Measurements from ENCODE around the gene SREBF1. TPM values are rescaled to one million over a fixed set of nuclear protein-coding genes. Genes with fewer than 3 reads are reported as not detected.

SREBF1 gene
- total and polyA plus RNA-seq, 2 of the 8 experiments (the other 6 are each of a cell fraction or from before 2014, with no cell fraction given) = 28.6 to 70.8 TPM

- Histone ChIP-seq H2BK20ac (ENCODE audit: low read length) (no peak overlapping the region), H2AK5ac (ENCODE audit: low read depth, low read length) (no peak overlapping the region), H4K91ac (replicated peaks; ENCODE audit: insufficient read length, low read length) (no peak overlapping the region), H4K20me1 (replicated peaks in 1 of 2; ENCODE audit: control insufficient read depth in 1 of 2, insufficient read depth in 2 of 2, low read length in 2 of 2) (no peaks in the 10 kb centered on the region), H3K4me3 (ENCODE audit: extremely low read depth in 1 of 4, insufficient read depth in 2 of 4, low read depth in 3 of 4, low read length in 4 of 4) (no peak overlapping the region), H3K36me3 (ENCODE audit: control insufficient read depth in 2 of 4, insufficient read depth in 4 of 4, low read length in 3 of 4) (no peaks in the 10 kb centered on the region), H3K79me2 (ENCODE audit: control insufficient read depth in 1 of 2, insufficient read depth in 2 of 2, low read length in 2 of 2) (no peaks in the 10 kb centered on the region), H2BK15ac (ENCODE audit: low read length) (no peak overlapping the region), H3K79me1 (ENCODE audit: low read depth, low read length) (no peaks in the 10 kb centered on the region), H3K4me1 (replicated peaks in 1 of 4; ENCODE audit: control insufficient read depth in 3 of 4, insufficient read depth in 4 of 4, low read length in 3 of 4) (peaks cover 0 to 9% (median under 1%) of the 10 kb centered on the region in 4 experiments; a peak in 3 of 7 replicates), H3K14ac (ENCODE audit: insufficient read length) (no peak overlapping the region), H3K9me3 (ENCODE audit: insufficient read depth in 2 of 2, low read depth in 1 of 2, low read length in 1 of 2) (no peaks in the 10 kb centered on the region), H2BK120ac (replicated peaks; ENCODE audit: low read depth, low read length) (no peak overlapping the region), H3K9ac (replicated peaks in 1 of 4; ENCODE audit: extremely low read depth in 1 of 4, low read depth in 3 of 4, low read length in 3 of 4) (no peak overlapping the region), H3K18ac (ENCODE audit: extremely low read depth, low read length) (no peak overlapping the region), H3K4me2 (ENCODE audit: insufficient read depth in 1 of 2, low read depth in 2 of 2, low read length in 2 of 2) (no peak overlapping the region), H3K23me2 (ENCODE audit: low read depth, low read length) (no peaks in the 10 kb centered on the region), H2AFZ (ENCODE audit: low read length) (no peak overlapping the region), H2BK5ac (ENCODE audit: low read depth, low read length) (no peak overlapping the region), H3K27me3 (replicated peaks in 1 of 4; ENCODE audit: control insufficient read depth in 3 of 4, extremely low read depth in 1 of 4, insufficient read depth in 3 of 4, low read length in 3 of 4) (peaks cover 0 to 8% (median 3%) of the 10 kb centered on the region in 4 experiments; a peak in 3 of 7 replicates), H3K27ac (ENCODE audit: low read depth, low read length) (no peak overlapping the region), H3K23ac (ENCODE audit: insufficient read length) (no peak overlapping the region), H2BK12ac (ENCODE audit: low read depth, low read length) (no peak overlapping the region; the same call in 1 of the 2 replicates), H3K56ac (replicated peaks; ENCODE audit: insufficient read length, low read depth, low read length) (no peak overlapping the region), H3K4ac (replicated peaks; ENCODE audit: insufficient read length, low read depth, low read length) (no peak overlapping the region), H4K5ac (ENCODE audit: insufficient read length, low read depth, low read length) (no peak overlapping the region), H4K8ac (ENCODE audit: extremely low read depth, insufficient read depth, low read length) (no peak overlapping the region)
- DNase-seq (ENCODE audit: low read depth in 1 of 2, low spot score in 2 of 2) = no peak
- POLR2A ChIA-PET (ENCODE audit: partially characterized antibody) = interaction anchor here (1.1 to 1.2 kb wide), 2 partner anchors 11 to 50 kb away, joined by 3 to 5 read pairs; no protein-coding TSS in a partner anchor
- CTCF ChIA-PET (ENCODE audit: partially characterized antibody) = interaction anchor here (0.6 to 2.6 kb wide), 4 partner anchors 14 to 108 kb away, joined by 3 to 10 read pairs (median 4); no protein-coding TSS in a partner anchor
- 89% methylated on average over 16 of the region's 16 CpGs; no CpG with 5 or more reads in 1 of the 2 experiments for WGBS, 2 experiments (ENCODE audit: extremely low coverage in 1 of 2, insufficient coverage in 1 of 2, insufficient read length in 1 of 2, insufficient replicate concordance in 2 of 2, low coverage in 1 of 2, low lambda C conversion rate in 2 of 2, missing lambda C conversion rate in 1 of 2)
- FAIRE-seq = no peak
- TF ChIP-seq RFX5 (IDR thresholded peaks at IDR 0.05; ENCODE audit: borderline replicate concordance, low read depth, low read length) (no peak), SAP30 (IDR thresholded peaks at IDR 0.05; ENCODE audit: insufficient read depth, insufficient replicate concordance, low read length) (no peak), NRF1 (IDR thresholded peaks at IDR 0.05; ENCODE audit: low read depth, low read length) (no peak), CBX8 (IDR thresholded peaks at IDR 0.05; ENCODE audit: borderline replicate concordance, low read depth, low read length) (no peak), CREB1 (IDR thresholded peaks at IDR 0.05) (no peak)
- TF ChIP-seq, protein P1, sequence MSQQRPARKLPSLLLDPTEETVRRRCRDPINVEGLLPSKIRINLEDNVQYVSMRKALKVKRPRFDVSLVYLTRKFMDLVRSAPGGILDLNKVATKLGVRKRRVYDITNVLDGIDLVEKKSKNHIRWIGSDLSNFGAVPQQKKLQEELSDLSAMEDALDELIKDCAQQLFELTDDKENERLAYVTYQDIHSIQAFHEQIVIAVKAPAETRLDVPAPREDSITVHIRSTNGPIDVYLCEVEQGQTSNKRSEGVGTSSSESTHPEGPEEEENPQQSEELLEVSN (IDR thresholded peaks at IDR 0.05) = no peak
- TF ChIP-seq, protein P2, sequence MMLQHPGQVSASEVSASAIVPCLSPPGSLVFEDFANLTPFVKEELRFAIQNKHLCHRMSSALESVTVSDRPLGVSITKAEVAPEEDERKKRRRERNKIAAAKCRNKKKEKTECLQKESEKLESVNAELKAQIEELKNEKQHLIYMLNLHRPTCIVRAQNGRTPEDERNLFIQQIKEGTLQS (IDR thresholded peaks at IDR 0.05; ENCODE audit: insufficient read depth, low read depth, low read length) = no peak
- TF ChIP-seq, protein P3, sequence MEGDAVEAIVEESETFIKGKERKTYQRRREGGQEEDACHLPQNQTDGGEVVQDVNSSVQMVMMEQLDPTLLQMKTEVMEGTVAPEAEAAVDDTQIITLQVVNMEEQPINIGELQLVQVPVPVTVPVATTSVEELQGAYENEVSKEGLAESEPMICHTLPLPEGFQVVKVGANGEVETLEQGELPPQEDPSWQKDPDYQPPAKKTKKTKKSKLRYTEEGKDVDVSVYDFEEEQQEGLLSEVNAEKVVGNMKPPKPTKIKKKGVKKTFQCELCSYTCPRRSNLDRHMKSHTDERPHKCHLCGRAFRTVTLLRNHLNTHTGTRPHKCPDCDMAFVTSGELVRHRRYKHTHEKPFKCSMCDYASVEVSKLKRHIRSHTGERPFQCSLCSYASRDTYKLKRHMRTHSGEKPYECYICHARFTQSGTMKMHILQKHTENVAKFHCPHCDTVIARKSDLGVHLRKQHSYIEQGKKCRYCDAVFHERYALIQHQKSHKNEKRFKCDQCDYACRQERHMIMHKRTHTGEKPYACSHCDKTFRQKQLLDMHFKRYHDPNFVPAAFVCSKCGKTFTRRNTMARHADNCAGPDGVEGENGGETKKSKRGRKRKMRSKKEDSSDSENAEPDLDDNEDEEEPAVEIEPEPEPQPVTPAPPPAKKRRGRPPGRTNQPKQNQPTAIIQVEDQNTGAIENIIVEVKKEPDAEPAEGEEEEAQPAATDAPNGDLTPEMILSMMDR (IDR thresholded peaks at IDR 0.05; ENCODE audit: control extremely low read depth in 1 of 3, insufficient read depth in 1 of 3, low read depth in 1 of 3, low read length in 3 of 3) = no peak
Observed at GRCh38 chr17:17798573-17799255, 38.1 kb downstream of the SREBF1 start.
